Erythroblast (primary cell): Measurements from ENCODE around the gene ARFGAP3.

Experiments
- DNase-seq, 2 experiments: peaks; one replicate each; lab custom pipeline; 2025; lab: John Stamatoyannopoulos, UW
- GATA1 ChIP-seq: IDR thresholded peaks from 2 replicates; pipeline ENCODE4 v1.6.1; 2011; ENCODE audit warnings: low read depth, mild to moderate bottlenecking, control low read depth, low read length, moderate library complexity
- POLR2A ChIP-seq: IDR thresholded peaks from 2 replicates; pipeline ENCODE4 v1.6.1; 2011; ENCODE audit warnings: mild to moderate bottlenecking, low read length

The ARFGAP3 gene

GRCh38 chr22:42834177-42834949 is 22.7 kb downstream of the ARFGAP3 start:
- TF ChIP-seq GATA1 (no peak), POLR2A (no peak)
- no peak for DNase-seq

DNA sequence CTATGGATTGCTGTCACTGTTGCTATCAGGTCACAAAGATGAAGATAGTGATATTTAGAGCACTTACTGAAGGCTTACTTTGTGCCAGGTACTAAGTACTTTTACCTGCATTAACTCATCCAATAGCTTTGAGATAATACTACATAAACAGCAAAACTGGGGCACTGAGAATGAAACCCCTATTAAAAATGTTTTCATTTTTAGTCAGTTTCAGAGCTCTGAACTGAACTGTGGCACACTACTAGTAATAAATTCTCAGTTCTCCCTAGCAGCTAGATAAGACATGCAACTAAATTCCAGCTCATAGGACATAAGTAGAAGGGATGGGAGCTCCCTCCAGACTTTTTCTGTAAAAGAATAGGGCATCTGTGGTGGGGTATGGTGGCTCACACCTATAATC is 24.0 kb downstream of the ARFGAP3 start:
- TF ChIP-seq GATA1, result no peak
- DNase-seq, result no peak

GRCh38 chr22:42831712-42832111 is 25.4 kb downstream of the ARFGAP3 start:
- no peak for DNase-seq
- TF ChIP-seq POLR2A, result no peak
- no peak for TF ChIP-seq GATA1

DNA sequence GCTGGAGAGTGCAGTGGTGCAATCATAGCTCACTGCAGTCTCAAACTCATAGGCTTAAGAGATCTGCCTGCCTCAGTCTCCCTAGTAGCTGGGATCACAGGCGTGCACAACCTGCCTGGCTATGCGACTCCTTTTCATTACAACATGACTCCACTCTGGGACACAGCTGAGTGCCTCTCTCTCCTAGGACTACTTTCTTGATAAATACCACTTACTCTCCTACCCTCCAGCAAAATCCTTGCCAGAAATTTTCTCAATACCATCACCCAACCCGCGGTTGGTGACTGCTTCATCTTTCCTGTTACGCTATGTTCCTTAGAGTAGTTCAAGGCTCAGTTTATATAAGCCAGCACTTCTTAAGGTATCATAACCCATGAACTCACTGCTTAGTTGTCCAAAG is 26.9 kb downstream of the ARFGAP3 start:
- TF ChIP-seq GATA1, result no peak
- TF ChIP-seq POLR2A, result no peak
- DNase-seq, result no peak

DNA sequence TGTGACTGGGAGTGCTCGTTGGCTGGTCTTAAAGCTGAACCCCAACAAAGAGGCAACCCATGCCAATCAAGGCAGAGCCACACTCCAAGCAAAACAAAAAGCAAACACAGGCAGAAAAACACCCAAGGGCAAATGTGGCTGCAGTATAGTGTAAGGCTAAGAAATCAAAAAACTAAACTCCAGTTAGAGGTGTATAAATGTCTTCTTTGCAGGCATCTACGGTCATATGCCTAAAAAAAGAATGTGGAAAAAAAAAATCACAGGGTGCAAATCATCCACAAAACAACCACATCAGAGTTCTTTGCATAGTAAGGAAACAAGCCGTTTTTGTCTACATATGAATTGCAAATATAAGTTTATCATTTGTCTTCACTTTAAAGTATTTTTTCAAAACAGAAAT is 27.8 kb downstream of the ARFGAP3 start:
- no peak for DNase-seq
- no peak for TF ChIP-seq GATA1
- no peak for TF ChIP-seq POLR2A

GRCh38 chr22:42825796-42826195 is 31.3 kb downstream of the ARFGAP3 start:
- TF ChIP-seq GATA1, result no peak
- DNase-seq, result no peak

DNA sequence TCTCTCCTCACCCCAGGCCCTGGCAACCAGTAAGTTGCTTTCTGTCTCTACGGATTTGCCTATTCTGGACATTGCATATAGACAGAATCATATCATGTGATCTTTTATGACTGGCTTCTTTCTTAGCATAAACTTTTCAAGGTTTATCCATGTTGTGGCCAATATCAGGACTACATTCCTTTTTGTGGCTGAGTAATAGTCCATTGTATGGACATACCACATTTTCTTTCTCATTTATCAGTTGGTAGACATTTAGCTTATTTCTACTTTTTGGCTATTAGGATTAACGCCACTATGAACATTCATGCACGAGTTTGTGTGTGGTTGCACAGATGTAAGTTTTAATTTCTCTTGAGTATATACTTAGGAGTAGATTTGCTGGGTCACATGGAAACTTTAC is 35.7 kb downstream of the ARFGAP3 start:
- TF ChIP-seq GATA1 (no peak), POLR2A (no peak)
- no peak for DNase-seq

GRCh38 chr22:42820045-42820763 is 36.9 kb downstream of the ARFGAP3 start:
- TF ChIP-seq GATA1, result no peak
- TF ChIP-seq POLR2A, result no peak
- DNase-seq, result no peak

DNA sequence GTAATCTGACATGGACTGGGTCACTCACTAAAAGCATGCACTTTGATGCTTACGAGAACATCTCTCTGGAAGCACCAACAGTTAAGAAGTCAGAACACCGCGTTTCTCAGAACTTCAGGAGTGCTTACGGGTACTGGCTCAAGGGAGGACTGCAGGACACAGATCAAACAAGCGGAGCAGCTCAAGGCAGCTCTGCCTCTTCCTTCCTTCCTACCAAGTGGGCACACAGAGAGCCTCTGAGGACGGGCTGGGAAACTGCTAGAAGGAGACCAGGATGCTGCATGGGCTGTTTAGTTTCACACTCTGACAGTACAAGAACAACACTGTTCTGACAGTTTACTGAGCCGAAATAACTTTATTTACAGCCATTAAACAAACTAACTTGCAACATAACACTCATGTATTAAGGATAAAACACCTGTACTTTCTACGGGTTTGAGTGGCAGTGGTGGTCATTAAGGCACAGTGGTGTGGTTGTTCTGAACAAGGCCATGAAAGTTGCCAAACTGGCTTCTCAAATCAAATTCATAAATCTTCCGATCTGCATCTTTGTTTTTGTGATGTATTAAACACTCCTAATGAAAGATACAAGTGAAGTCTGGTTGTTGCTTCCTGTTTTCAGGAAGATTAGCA is 37.5 kb downstream of the ARFGAP3 start:
- TF ChIP-seq GATA1, result no peak
- TF ChIP-seq POLR2A, result no peak
- no peak for DNase-seq

DNA sequence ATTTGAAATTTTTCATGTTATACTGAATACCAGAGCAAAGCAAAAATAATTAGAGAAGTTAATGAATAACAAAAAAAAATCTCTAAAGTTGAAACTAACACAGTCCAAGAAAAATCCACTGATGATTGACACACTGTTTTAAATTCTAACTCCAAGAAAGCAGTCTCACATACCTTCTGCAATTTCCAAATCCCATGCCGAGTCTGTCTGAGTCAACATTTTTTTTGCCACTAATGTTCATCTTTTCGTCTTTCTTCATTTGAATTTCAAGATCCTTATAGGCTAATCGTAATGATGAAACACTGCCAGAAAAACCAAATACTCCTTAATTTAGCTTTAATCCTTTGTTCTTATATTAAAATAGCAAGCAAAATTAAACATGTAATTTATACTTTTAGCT is 39.5 kb downstream of the ARFGAP3 start:
- no peak for TF ChIP-seq POLR2A
- no peak for TF ChIP-seq GATA1
- no peak for DNase-seq

- no peak for TF ChIP-seq GATA1
- TF ChIP-seq POLR2A, result no peak
- DNase-seq, result no peak
These were observed 40.7 kb downstream of the ARFGAP3 start for GRCh38 chr22:42816336-42816735.

- no peak for TF ChIP-seq POLR2A
- TF ChIP-seq GATA1, result no peak
These were observed 42.5 kb downstream of the ARFGAP3 start for GRCh38 chr22:42814616-42815015.

GRCh38 chr22:42814215-42814614 is 42.9 kb downstream of the ARFGAP3 start:
- DNase-seq, result peak; percentile 24 to 75
- TF ChIP-seq GATA1, result no peak
- no peak for TF ChIP-seq POLR2A

More at GRCh38 chr22:42814616-42815015, 42.5 kb downstream of the ARFGAP3 start:
- DNase-seq, result no peak

- TF ChIP-seq POLR2A (no peak), GATA1 (no peak)
These were observed 43.6 kb downstream of the ARFGAP3 start for GRCh38 chr22:42813501-42813900.

DNA sequence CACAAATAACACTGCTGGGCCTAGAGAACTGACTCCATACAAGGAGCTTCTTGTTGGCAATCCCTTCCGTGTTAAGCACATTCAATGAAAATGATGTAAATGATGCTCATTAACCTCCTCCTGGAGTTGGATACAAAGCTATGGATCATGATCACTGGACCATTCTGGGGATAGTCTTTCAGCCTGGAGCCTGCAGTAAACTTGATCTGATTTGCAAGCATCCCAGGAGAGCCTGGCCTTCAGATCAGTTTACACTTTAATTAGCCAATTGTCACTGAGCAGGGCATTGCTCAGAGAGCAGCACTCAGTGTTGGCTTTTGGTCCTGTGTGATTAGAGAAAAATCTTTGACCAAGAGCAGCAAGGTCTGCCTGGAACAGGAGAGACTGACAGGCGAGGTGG is 45.6 kb downstream of the ARFGAP3 start:
- no peak for TF ChIP-seq GATA1
- TF ChIP-seq POLR2A, result no peak

More at GRCh38 chr22:42813501-42813900, 43.6 kb downstream of the ARFGAP3 start:
- no peak for DNase-seq

More for the DNA sequence above, 45.6 kb downstream of the ARFGAP3 start:
- DNase-seq, result no peak
